Stimulated activated CD8-positive, alpha-beta memory T cell treated with anti-CD3 and anti-CD28 coated beads, Interleukin-7, amount 100 ng/mL, for 24 hours (primary cell): ENCODE measurements around the gene RPL26.
"Not testable (repeated sequence)": the region's sequence is repeated elsewhere in the genome, so short reads cannot be mapped to it uniquely, and the experiment has no call there.

Experiments used
- DNase-seq: peaks from one replicate; pipeline ENCODE4 v3.0.0-alpha.2; 2020; ENCODE audit warnings: low read depth

Gene RPL26

GRCh38 chr17:8365143-8365542 lies 17.9 kb downstream of the RPL26 start:
- no peak for DNase-seq

DNA sequence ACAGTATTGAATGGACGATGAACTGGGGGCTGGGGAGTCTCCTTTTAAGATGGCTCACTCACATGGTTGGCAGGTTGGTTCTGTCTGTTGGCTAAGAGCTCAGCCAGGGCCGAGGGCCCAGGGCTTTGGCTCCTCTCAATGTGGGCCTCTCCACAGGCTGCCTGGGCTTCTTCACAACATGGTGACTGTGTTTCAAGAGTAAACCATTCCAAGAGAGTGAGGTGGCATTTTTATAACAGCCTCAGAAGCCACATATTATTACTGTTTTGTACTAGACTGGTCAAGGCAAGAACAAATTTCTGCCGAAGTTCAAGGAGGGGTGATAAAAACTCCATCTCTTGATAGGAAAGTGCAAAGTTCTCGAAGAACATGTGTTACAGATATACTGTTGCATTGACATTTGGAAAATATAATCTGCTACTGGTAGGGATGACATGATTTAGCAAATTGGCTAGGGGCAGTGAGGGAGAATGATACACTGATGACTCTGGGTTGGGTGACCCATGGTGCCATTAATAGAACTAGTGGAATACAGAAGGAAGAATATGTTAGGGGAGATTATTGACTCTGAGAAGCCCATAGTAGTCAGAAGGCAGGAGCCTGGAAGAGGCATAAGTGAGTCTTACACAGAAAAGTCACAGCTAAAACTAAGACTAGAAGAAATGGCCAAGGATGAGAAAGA lies 20.2 kb downstream of the RPL26 start:
- DNase-seq = no peak

DNA sequence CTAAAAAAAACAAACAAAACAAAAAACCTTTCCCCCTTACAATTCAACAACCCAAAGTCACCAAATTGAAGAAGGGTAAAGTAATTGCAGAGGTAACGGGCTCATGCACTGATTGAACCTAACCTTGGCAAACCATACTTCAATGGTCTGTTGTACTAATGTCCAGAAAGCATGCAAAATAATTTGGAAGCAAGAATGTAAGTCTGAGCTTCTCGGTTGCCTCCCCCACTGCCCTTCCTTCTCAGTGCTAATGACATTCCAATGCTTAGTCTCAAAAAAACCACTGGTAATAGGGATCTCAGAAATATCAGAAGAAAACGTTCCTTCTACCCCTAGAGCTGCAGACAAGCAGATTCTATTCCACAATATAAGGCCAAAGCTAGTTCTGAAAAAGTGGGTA lies 22.2 kb downstream of the RPL26 start:
- no peak for DNase-seq

- DNase-seq = no peak
These were observed 22.7 kb downstream of the RPL26 start for GRCh38 chr17:8360260-8360659.

DNA sequence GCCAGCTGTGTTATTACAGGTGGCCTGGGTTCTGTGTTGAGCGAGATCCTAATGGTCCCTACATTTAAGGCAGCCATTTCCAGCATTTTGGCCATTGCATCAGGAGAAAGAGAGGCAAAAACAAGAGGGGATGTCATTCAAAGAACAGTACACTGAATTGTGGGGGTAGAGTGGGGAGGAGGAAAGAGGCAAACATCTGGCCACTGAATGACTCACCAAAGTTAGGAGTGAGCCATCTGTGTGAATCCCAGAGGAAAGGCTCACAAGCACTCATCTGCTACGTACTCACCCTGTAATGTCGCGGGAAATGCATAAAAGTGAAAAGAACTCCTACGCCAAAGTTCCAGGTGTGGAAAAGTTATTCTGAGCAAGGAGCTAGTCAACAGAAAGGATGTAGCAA lies 23.2 kb downstream of the RPL26 start:
- DNase-seq = no peak

DNA sequence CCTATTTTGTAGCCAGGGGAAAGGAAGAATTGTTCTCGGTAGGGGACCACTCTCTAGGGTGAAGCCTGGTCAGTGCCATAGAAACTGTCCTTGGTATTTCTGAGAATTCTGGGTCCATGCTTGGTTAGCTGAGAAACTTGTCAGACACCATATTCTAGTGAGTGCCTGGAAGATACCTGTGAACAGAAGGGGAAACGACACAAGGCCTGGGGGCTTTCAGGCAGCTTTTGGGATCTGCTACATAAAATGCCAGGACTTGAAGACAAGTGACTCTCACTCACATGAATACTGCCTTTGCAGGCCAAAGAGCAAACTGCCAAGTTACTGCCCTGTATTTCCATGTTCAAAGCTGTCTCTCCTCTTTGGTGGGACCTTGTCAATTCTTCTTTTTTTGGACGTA lies 25.1 kb downstream of the RPL26 start:
- DNase-seq = no peak

GRCh38 chr17:8354236-8354635 lies 28.8 kb downstream of the RPL26 start:
- DNase-seq = no peak

GRCh38 chr17:8353736-8354135 lies 29.3 kb downstream of the RPL26 start:
- no peak for DNase-seq

DNA sequence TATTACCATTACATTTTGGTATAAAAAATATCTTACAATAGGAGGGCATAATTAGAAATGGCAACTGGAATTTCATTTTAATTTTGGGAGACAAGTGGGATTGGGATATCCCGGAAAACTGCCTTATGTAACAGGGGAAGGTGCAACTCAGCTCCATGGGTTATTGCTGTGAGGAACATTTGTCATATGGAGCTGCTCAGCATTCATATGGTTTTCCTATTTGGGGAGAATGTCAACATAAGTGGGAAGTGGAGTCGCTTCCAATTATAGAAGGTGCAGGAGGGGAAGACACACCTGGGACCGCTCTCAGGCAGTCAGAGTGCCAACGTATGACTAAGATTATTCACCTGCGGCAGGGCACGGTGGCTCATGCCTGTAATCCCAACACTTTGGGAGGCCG lies 32.7 kb downstream of the RPL26 start:
- DNase-seq = no peak

GRCh38 chr17:8347001-8347400 lies 36.0 kb downstream of the RPL26 start:
- DNase-seq = not testable (repeated sequence)

DNA sequence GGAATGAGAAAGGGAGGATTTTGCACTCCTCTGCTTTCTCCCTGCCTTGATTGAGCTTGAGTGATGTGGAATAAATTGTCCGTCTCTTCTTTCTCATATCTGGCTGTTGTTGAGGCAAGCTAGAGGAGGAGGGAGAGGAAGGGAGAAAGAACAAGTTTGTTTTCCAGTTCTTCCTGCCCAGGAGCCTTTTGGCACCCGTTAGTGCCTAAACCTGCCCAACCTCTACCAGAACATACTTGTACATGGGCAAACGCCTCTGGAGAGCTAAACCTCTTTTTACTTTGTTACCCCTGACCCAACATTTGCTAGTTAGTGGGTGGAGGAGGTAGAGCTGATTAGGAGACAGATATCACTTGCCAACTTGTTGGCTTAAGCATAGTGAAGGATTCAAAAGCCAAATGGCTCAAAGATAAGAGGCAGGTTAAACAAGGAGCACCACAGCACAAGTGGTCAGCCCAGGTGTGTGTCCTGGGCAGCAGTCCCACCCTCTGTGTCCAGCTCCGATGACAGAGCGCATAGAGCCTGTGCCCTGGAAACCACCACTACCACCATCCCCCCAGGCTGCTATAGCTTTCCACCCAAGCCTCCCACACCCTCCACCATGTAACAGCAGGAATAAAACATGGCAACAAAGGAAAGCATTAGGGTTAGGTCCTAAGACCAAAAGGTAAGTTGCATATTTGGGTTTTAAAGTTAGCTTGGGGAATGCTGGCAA lies 36.9 kb downstream of the RPL26 start:
- no peak for DNase-seq

GRCh38 chr17:8345052-8345690 lies 37.8 kb downstream of the RPL26 start:
- DNase-seq = no peak

DNA sequence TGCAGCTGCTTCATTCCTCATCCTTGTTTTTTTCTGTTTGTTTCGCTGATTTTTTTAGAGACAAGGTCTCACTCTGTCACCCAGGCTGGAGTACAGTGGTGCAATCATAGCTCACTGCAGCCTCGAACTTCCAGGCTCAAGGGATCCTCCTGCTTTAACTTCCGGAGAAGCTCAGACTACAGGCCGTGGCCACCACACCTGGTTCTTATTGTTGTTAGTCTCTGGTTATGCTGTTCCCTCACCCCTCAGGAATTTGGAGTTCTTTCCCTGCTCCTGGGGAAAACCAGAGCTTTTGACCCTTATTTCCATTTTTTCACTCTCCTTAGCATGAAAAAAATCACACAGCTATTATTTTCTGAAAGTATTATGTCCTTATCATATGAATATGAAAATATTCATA lies 41.5 kb downstream of the RPL26 start:
- DNase-seq = no peak

DNA sequence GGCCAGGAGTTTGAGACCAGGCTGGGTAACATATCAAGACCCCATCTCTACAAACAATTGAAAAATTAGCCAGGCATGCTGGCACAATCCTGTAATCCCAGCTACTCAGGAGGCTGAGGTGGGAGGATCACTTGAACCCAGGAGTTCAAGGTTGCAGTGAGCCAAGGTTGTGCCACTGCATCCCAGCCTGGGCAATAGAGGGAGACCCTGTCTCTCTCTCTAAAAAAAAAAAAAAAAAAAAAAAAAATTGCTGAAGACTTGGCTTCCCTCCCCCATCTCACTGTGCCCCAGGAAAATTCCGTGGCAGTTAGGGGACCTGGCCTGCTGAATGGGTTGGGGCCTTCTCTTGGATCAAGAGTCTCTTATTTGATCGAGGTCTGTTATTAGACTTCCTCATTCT lies 43.5 kb downstream of the RPL26 start, which contains the start of gene ODF4:
Gene ODF4, plus strand, starts transcription at position 301 of the 400 bp plus-strand sequence. CDS start 212 bp downstream, outside the sequence.
- DNase-seq = no peak

DNA sequence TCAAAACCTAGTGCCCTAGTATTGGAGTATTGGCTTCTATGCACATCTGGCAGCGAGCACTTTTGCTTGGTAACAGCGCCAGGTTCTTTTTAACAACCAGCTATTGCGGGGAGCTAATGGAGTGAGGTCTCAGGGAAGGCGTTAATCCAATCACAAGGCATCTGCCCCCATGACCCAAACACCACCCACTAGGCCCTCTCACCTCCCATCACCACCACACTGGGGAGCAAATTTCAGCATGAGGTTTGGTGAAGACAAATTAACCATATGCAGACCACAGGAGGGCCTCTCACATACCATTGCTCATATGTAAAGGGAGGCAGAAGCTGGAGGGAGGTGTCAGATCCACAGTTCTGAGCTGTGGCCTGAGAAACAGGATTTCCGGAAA lies 44.2 kb downstream of the RPL26 start:
- DNase-seq = no peak

GRCh38 chr17:8337802-8338752 lies 44.9 kb downstream of the RPL26 start:
- DNase-seq = no peak

DNA sequence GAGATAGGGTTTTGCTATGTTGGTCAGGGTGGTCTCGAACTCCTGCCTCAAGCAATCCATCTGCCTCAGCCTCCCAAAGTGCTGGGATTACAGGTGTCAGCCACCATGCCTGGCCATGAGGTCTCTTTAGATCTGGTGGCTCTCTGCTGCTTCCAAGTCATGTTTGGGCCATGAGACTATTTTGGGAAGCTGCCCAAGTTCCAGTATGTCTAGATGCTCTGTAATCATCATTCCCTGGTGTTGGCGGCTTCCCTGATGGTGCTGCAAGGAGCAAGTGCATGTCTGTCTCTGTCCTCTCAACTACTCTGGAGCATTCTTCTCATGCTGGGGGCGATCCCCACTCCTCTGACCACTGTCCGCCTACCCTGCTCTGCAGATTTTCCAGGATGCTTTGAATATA lies 49.7 kb downstream of the RPL26 start:
- no peak for DNase-seq

DNA sequence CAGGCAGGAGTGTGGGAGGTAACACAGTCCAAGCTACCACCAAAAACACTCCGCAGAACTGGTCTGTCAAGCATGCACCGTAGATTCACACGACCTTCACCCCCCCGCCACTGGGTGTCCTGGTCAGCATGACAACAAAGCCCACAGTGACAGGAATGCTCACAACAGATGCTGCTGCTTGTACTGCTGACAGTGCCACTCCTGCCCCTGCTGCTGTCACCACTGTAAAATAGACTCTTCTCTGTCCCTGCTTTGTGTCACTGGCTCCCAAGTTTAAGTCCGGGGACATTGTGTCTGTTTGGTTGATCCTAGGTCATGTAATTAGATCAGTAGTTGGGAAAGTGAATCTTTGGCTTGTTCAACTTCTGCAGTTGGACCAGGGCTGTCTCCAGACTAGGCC lies 50.3 kb downstream of the RPL26 start:
- DNase-seq = no peak

- no peak for DNase-seq
These were observed 50.9 kb downstream of the RPL26 start for GRCh38 chr17:8332128-8332527.
